Upper lobe of right lung (tissue), 1 donor: ENCODE measurements around the gene THOC2. TPM values are rescaled to one million over a fixed set of nuclear protein-coding genes. Genes with fewer than 3 reads are reported as not detected.
"Not testable (repeated sequence)": the region's sequence is repeated elsewhere in the genome, so short reads cannot be mapped to it uniquely, and the experiment has no call there.

Experiments
- ATAC-seq: fragments of 200-7000 bp; cut with Tn5 transposase; one replicate; pipeline ENCODE4 v1.9.1; 2020; ENCODE audit warnings: mild to moderate bottlenecking, moderate library complexity
- DNase-seq: peaks from one replicate; pipeline ENCODE4 v3.0.0-alpha.2; 2020
- H3K27ac ChIP-seq: fragments of 200-600 bp; one replicate; pipeline ENCODE4 v1.8.0; 2022
- H3K27me3 ChIP-seq: fragments of 200-600 bp; one replicate; pipeline ENCODE4 v1.8.0; 2022; ENCODE audit warnings: mild to moderate bottlenecking
- H3K36me3 ChIP-seq: fragments of 200-600 bp; one replicate; pipeline ENCODE4 v1.8.0; 2022
- H3K4me1 ChIP-seq: fragments of 200-600 bp; one replicate; pipeline ENCODE4 v1.8.0; 2022
- H3K4me3 ChIP-seq: fragments of 200-600 bp; one replicate; pipeline ENCODE4 v1.8.0; 2022; ENCODE audit warnings: mild to moderate bottlenecking
- H3K9me3 ChIP-seq: fragments of 200-600 bp; one replicate; pipeline ENCODE4 v1.8.0; 2022
- CTCF ChIP-seq: fragments of 200-600 bp; IDR thresholded peaks from one replicate; pipeline ENCODE4 v1.8.0; 2022; ENCODE audit warnings: antibody characterized with exemption
- intact Hi-C: fragments of 100-400 bp; cut with DNase I; formaldehyde crosslinking; loops from one replicate; pipeline ENCODE4 v1.11.0; 2022
- total RNA-seq: library from RNA; stranded (reverse); fragmentation: NEBNext Ultra II Directional; extraction: Animal tissue kit (Norgen Biotek cat#: 25700); gene quantifications from one replicate; pipeline ENCODE4 v1.2.1, GENCODE V29; 2021
- donor health status: DM: no; HTN: yes; CAD: no; lungs with severe emphysema.

THOC2 gene
- total RNA-seq, 1 donor from 2014 or later, result 99.9 TPM

- intact Hi-C loops, result no loop called here
- Histone ChIP-seq H3K27me3 (no peaks in the 10 kb centered on the region), H3K4me1 (no peaks in the 10 kb centered on the region), H3K9me3 (no peaks in the 10 kb centered on the region), H3K4me3 (no peak overlapping the region), H3K27ac (no peak overlapping the region), H3K36me3 (no peaks in the 10 kb centered on the region)
- TF ChIP-seq CTCF, result no peak
- DNase-seq (no peak), ATAC-seq (no peak)
Measured at GRCh38 chrX:123673813-123674212, 59.0 kb downstream of the THOC2 start.

- Histone ChIP-seq H3K4me1 (no peaks in the 10 kb centered on the region), H3K4me3 (no peak overlapping the region), H3K27me3 (no peaks in the 10 kb centered on the region), H3K27ac (peak overlapping the region; percentile 30), H3K9me3 (no peaks in the 10 kb centered on the region), H3K36me3 (peaks cover 16% of the 10 kb centered on the region)
- ATAC-seq, result peak; percentile 93
- no peak for DNase-seq
- intact Hi-C loops, result no loop called here
- TF ChIP-seq CTCF, result no peak
Measured at GRCh38 chrX:123665197-123665596, 67.7 kb downstream of the THOC2 start.

DNA sequence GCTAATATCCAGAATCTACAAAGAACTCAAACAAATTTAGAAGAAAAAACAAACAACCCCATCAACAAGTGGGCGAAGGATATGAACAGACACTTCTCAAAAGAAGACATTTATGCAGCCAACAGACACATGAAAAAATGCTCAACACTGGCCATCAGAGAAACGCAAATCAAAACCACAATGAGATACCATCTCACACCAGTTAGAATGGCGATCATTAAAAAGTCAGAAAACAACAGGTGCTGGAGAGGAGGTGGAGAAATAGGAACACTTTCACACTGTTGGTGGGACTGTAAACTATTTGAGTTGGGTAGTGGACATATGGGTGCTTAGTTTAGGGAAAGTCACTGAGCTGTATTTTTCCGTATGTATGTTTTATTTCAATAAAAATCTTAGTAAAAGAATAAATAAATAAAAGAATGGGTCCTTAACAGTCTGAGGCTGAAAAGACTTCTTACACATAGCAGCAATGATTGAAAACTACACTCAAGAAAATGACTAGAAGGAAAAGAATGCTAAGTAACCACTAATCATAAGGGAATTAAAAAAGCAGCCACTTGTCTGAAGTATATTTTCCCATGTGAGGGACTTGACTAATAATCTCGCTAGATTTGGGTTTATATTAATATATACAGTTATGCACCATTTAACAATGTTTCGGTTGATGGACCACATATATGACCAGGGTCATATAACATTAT lies 68.2 kb downstream of the THOC2 start:
- peaks cover 16% of the 10 kb centered on the region for H3K36me3 ChIP-seq
- intact Hi-C loops, H3K27me3 ChIP-seq, DNase-seq, H3K4me1 ChIP-seq, H3K4me3 ChIP-seq, H3K9me3 ChIP-seq: not testable (repeated sequence)
- peak overlapping the region; percentile 30 for H3K27ac ChIP-seq
- peak; percentile 47 for ATAC-seq

DNA sequence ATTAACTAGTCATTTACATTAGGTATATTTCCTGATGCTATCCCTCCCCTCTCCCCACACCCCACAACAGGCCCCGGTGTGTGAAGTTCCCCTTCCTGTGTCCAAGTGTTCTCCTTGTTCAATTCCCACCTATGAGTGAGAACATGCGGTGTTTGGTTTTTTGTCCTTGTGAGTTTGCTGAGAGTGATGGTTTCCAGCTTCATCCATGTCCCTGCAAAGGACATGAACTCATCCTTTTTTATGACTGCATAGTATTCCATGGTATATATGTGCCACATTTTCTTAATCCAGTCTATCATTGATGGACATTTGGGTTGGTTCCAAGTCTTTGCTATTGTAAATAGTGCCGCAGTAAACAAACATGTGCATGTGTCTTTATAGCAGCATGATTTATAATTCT lies 69.1 kb downstream of the THOC2 start:
- intact Hi-C loops, H3K4me3 ChIP-seq, DNase-seq: not testable (repeated sequence)

GRCh38 chrX:123656507-123656906 lies 76.3 kb downstream of the THOC2 start:
- H3K36me3 ChIP-seq, ATAC-seq, DNase-seq, H3K27me3 ChIP-seq, H3K4me3 ChIP-seq, H3K27ac ChIP-seq, H3K9me3 ChIP-seq, intact Hi-C loops, H3K4me1 ChIP-seq: not testable (repeated sequence)

More for the DNA sequence above, 69.1 kb downstream of the THOC2 start:
- H3K27me3 ChIP-seq, ATAC-seq, H3K27ac ChIP-seq, H3K4me1 ChIP-seq, H3K9me3 ChIP-seq: not testable (repeated sequence)
- peaks cover 16% of the 10 kb centered on the region for H3K36me3 ChIP-seq

GRCh38 chrX:123648811-123649181 lies 84.1 kb downstream of the THOC2 start:
- ATAC-seq, H3K27ac ChIP-seq, intact Hi-C loops, H3K4me3 ChIP-seq, H3K4me1 ChIP-seq, DNase-seq, H3K27me3 ChIP-seq, H3K9me3 ChIP-seq, H3K36me3 ChIP-seq: not testable (repeated sequence)

- DNase-seq (peak; percentile 69), ATAC-seq (peak; percentile 94)
- H3K9me3 ChIP-seq, result no peaks in the 10 kb centered on the region
- intact Hi-C loops, result no loop called here
- TF ChIP-seq CTCF, result no peak
- H3K4me1 ChIP-seq, result peaks cover 4% of the 10 kb centered on the region
- no peak overlapping the region for H3K4me3 ChIP-seq
- H3K27ac ChIP-seq, result no peak overlapping the region
- H3K27me3 ChIP-seq, result no peaks in the 10 kb centered on the region
- no peaks in the 10 kb centered on the region for H3K36me3 ChIP-seq
Measured at GRCh38 chrX:123648028-123648810, 84.6 kb downstream of the THOC2 start.
